Trophoblast cell (in vitro differentiated cells and primary cell): Measurements from ENCODE around the gene MYH7B.

Experiments used
- DNase-seq, 2 donors: peaks; one replicate each; pipeline ENCODE4 v3.0.0-alpha.2; 2016
- H2AFZ ChIP-seq: 2 replicates; pipeline ENCODE4 v1.6.1; 2013; ENCODE audit warnings: low read length, moderate library complexity, mild to moderate bottlenecking; ENCODE audit not compliant: insufficient read depth, poor library complexity
- H2AK5ac ChIP-seq: 2 replicates; pipeline ENCODE4 v1.6.1; 2013; ENCODE audit warnings: mild to moderate bottlenecking, low read length
- H2BK120ac ChIP-seq: 2 replicates; pipeline ENCODE4 v1.6.1; 2013; ENCODE audit warnings: low read length, mild to moderate bottlenecking, moderate library complexity; ENCODE audit not compliant: insufficient read depth, poor library complexity
- H2BK12ac ChIP-seq: 2 replicates; pipeline ENCODE4 v1.6.1; 2013; ENCODE audit warnings: mild to moderate bottlenecking, low read length, moderate library complexity
- H2BK5ac ChIP-seq: 2 replicates; pipeline ENCODE4 v1.6.1; 2013; ENCODE audit warnings: low read length, low read depth, moderate library complexity, mild to moderate bottlenecking; ENCODE audit not compliant: poor library complexity
- H3K14ac ChIP-seq: 2 replicates; pipeline ENCODE4 v1.6.1; 2013; ENCODE audit warnings: mild to moderate bottlenecking, low read length
- H3K18ac ChIP-seq: 2 replicates; pipeline ENCODE4 v1.6.1; 2013; ENCODE audit warnings: mild to moderate bottlenecking, low read length
- H3K23ac ChIP-seq: 2 replicates; pipeline ENCODE4 v1.6.1; 2013; ENCODE audit warnings: low read length
- H3K27ac ChIP-seq: 2 replicates; pipeline ENCODE4 v1.5.1; 2013; ENCODE audit warnings: low read depth, mild to moderate bottlenecking, inconsistent platforms, low read length, moderate library complexity
- H3K27me3 ChIP-seq: 2 replicates; pipeline ENCODE4 v1.6.1; 2013; ENCODE audit warnings: inconsistent platforms, mild to moderate bottlenecking, low read length, moderate library complexity; ENCODE audit not compliant: insufficient read depth
- H3K36me3 ChIP-seq, 2 experiments: 1 replicate in 1 of 2; 2 replicates in 1 of 2; pipeline ENCODE4 v1.6.1; 2013; ENCODE audit warnings: low read length in 2 of 2, mild to moderate bottlenecking in 2 of 2, moderate library complexity in 1 of 2; ENCODE audit not compliant: insufficient read depth in 2 of 2, control insufficient read depth in 1 of 2
- H3K4ac ChIP-seq: 2 replicates; pipeline ENCODE4 v1.6.1; 2013; ENCODE audit warnings: low read depth, mild to moderate bottlenecking, low read length, moderate library complexity
- H3K4me1 ChIP-seq, 2 experiments: 1 replicate in 1 of 2; 2 replicates in 1 of 2; pipeline ENCODE4 v1.6.1; 2013; ENCODE audit warnings: low read length in 2 of 2, mild to moderate bottlenecking in 2 of 2, moderate library complexity in 1 of 2; ENCODE audit not compliant: insufficient read depth in 2 of 2, control insufficient read depth in 1 of 2
- H3K4me2 ChIP-seq: 2 replicates; pipeline ENCODE4 v1.6.1; 2013; ENCODE audit warnings: inconsistent platforms, mild to moderate bottlenecking, low read length, moderate library complexity
- H3K4me3 ChIP-seq: 2 replicates; pipeline ENCODE4 v1.5.1; 2013; ENCODE audit warnings: mild to moderate bottlenecking, low read depth, low read length, inconsistent platforms
- H3K79me1 ChIP-seq: one replicate; pipeline ENCODE4 v1.6.1; 2013; ENCODE audit warnings: low read length
- H3K79me2 ChIP-seq: 2 replicates; pipeline ENCODE4 v1.6.1; 2013; ENCODE audit warnings: low read length, mild to moderate bottlenecking; ENCODE audit not compliant: control insufficient read depth, insufficient read depth, poor library complexity
- H3K9ac ChIP-seq: 2 replicates; pipeline ENCODE4 v1.6.1; 2013; ENCODE audit warnings: mild to moderate bottlenecking, low read length
- H3K9me3 ChIP-seq: 2 replicates; pipeline ENCODE4 v1.6.1; 2013; ENCODE audit warnings: low read depth, mild to moderate bottlenecking, control low read depth, inconsistent platforms, low read length; ENCODE audit not compliant: insufficient read depth
- H4K12ac ChIP-seq: 2 replicates; pipeline ENCODE4 v1.6.1; 2013; ENCODE audit warnings: low read depth, mild to moderate bottlenecking, low read length, moderate library complexity
- H4K8ac ChIP-seq: 2 replicates; pipeline ENCODE4 v1.6.1; 2013; ENCODE audit warnings: low read depth, mild to moderate bottlenecking, low read length, moderate library complexity
- H4K91ac ChIP-seq: one replicate; pipeline ENCODE4 v1.6.1; 2013; ENCODE audit warnings: low read depth, mild to moderate bottlenecking, low read length, moderate library complexity
- WGBS: extraction: QIAGEN DNeasy Blood & Tissue Kit; methylation state at CpG from one replicate; pipeline ENCODE4 v1.1.7; 2013; ENCODE audit warnings: missing lambda C conversion rate; ENCODE audit not compliant: insufficient read length, insufficient coverage; ENCODE audit errors: extremely low coverage; 5-methylcytosine and 5-hydroxymethylcytosine counted together

Gene MYH7B

GRCh38 chr20:34976286-34976685, 20.6 kb downstream of the MYH7B start:
- H3K9me3 ChIP-seq, result peaks cover 4% of the 10 kb centered on the region
- H3K4me1 ChIP-seq, result peaks cover 0 to 2% of the 10 kb centered on the region in 2 experiments
- no peaks in the 10 kb centered on the region for H3K79me1 ChIP-seq
- no peak overlapping the region for H3K23ac ChIP-seq
- no peak overlapping the region for H3K18ac ChIP-seq
- no peak overlapping the region for H4K8ac ChIP-seq
- no peaks in the 10 kb centered on the region for H3K79me2 ChIP-seq
- no peak overlapping the region for H3K27ac ChIP-seq
- H3K27me3 ChIP-seq, result no peaks in the 10 kb centered on the region
- no peak overlapping the region for H3K4me3 ChIP-seq
- H4K91ac ChIP-seq, result no peak overlapping the region
- H3K4me2 ChIP-seq, result no peak overlapping the region
- H4K12ac ChIP-seq, result no peak overlapping the region
- H2BK120ac ChIP-seq, result no peak overlapping the region
- no peak for DNase-seq
- WGBS, result no CpG with 5 or more reads among the region's 12 CpGs
- no peak overlapping the region for H2AFZ ChIP-seq
- no peak overlapping the region for H3K9ac ChIP-seq
- no peak overlapping the region for H3K4ac ChIP-seq
- H2BK5ac ChIP-seq, result no peak overlapping the region
- H2AK5ac ChIP-seq, result no peak overlapping the region
- H3K36me3 ChIP-seq, result no peaks in the 10 kb centered on the region
- H2BK12ac ChIP-seq, result no peak overlapping the region
- H3K14ac ChIP-seq, result no peak overlapping the region

GRCh38 chr20:34977365-34978091, 21.9 kb downstream of the MYH7B start:
- no peak overlapping the region for H2BK12ac ChIP-seq
- H3K79me1 ChIP-seq, result no peaks in the 10 kb centered on the region
- no peak overlapping the region for H2BK120ac ChIP-seq
- WGBS, result no CpG with 5 or more reads among the region's 17 CpGs
- DNase-seq, result no peak
- no peaks in the 10 kb centered on the region for H3K27me3 ChIP-seq
- H3K23ac ChIP-seq, result no peak overlapping the region
- H3K4ac ChIP-seq, result no peak overlapping the region
- H3K18ac ChIP-seq, result no peak overlapping the region
- no peak overlapping the region for H4K8ac ChIP-seq
- H3K4me1 ChIP-seq, result peaks cover 0 to 2% of the 10 kb centered on the region in 2 experiments
- no peaks in the 10 kb centered on the region for H3K79me2 ChIP-seq
- H4K91ac ChIP-seq, result no peak overlapping the region
- no peak overlapping the region for H2AFZ ChIP-seq
- no peak overlapping the region for H3K4me2 ChIP-seq
- no peak overlapping the region for H3K27ac ChIP-seq
- no peak overlapping the region for H3K14ac ChIP-seq
- no peak overlapping the region for H4K12ac ChIP-seq
- no peaks in the 10 kb centered on the region for H3K36me3 ChIP-seq
- no peak overlapping the region for H3K9ac ChIP-seq
- no peak overlapping the region for H3K4me3 ChIP-seq
- no peak overlapping the region for H2BK5ac ChIP-seq
- H2AK5ac ChIP-seq, result no peak overlapping the region
- peaks cover 4% of the 10 kb centered on the region for H3K9me3 ChIP-seq

GRCh38 chr20:34978092-34978744, 22.6 kb downstream of the MYH7B start:
- H3K4me3 ChIP-seq, result no peak overlapping the region
- H4K12ac ChIP-seq, result no peak overlapping the region
- no peak overlapping the region for H3K4ac ChIP-seq
- H2AK5ac ChIP-seq, result no peak overlapping the region
- no peak overlapping the region for H3K23ac ChIP-seq
- no peak overlapping the region for H3K14ac ChIP-seq
- H3K9me3 ChIP-seq, result peaks cover 4% of the 10 kb centered on the region
- H3K79me1 ChIP-seq, result no peaks in the 10 kb centered on the region
- no peak overlapping the region for H3K9ac ChIP-seq
- H2BK120ac ChIP-seq, result no peak overlapping the region
- no peak overlapping the region for H4K8ac ChIP-seq
- H3K27ac ChIP-seq, result no peak overlapping the region
- no peak overlapping the region for H4K91ac ChIP-seq
- no peak overlapping the region for H2BK5ac ChIP-seq
- no peak overlapping the region for H2AFZ ChIP-seq
- no peaks in the 10 kb centered on the region for H3K27me3 ChIP-seq
- H3K4me2 ChIP-seq, result no peak overlapping the region
- H3K36me3 ChIP-seq, result no peaks in the 10 kb centered on the region
- peaks cover 0 to 2% of the 10 kb centered on the region in 2 experiments for H3K4me1 ChIP-seq
- WGBS, result no CpG with 5 or more reads among the region's 10 CpGs
- DNase-seq, result no peak
- H2BK12ac ChIP-seq, result no peak overlapping the region
- no peaks in the 10 kb centered on the region for H3K79me2 ChIP-seq
- no peak overlapping the region for H3K18ac ChIP-seq

GRCh38 chr20:34979366-34980153, 23.9 kb downstream of the MYH7B start:
- Histone ChIP-seq H3K4me3 (no peak overlapping the region), H3K4me1 (peaks cover 0 to 2% of the 10 kb centered on the region in 2 experiments), H3K36me3 (no peaks in the 10 kb centered on the region), H3K14ac (no peak overlapping the region), H3K18ac (no peak overlapping the region), H3K23ac (no peak overlapping the region), H4K91ac (no peak overlapping the region), H2BK5ac (no peak overlapping the region), H4K12ac (no peak overlapping the region), H3K27ac (no peak overlapping the region), H3K4ac (no peak overlapping the region), H3K27me3 (no peaks in the 10 kb centered on the region), H3K4me2 (no peak overlapping the region), H3K79me2 (no peaks in the 10 kb centered on the region), H2AK5ac (no peak overlapping the region), H3K79me1 (no peaks in the 10 kb centered on the region), H3K9me3 (peaks cover 4% of the 10 kb centered on the region), H2AFZ (no peak overlapping the region), H4K8ac (no peak overlapping the region), H3K9ac (no peak overlapping the region), H2BK12ac (no peak overlapping the region), H2BK120ac (no peak overlapping the region)
- DNase-seq, result no peak
- WGBS, result no CpG with 5 or more reads among the region's 42 CpGs
